ENCODE measurements around the gene SAYSD1. TPM values are rescaled to one million over a fixed set of nuclear protein-coding genes. Genes with fewer than 3 reads are reported as not detected.

Gene SAYSD1
- total RNA-seq, 6 donors from 2014 or later = 9.4 to 19.9 (median 16.5) TPM

- DNase-seq (peak in 1 of 2 donors; percentile 46), ATAC-seq (ENCODE audit: low FRiP score in 2 of 2) (no peak)
- Histone ChIP-seq H3K27me3 (no peaks in the 10 kb centered on the region), H3K27ac (no peak overlapping the region), H3K9me3 (no peaks in the 10 kb centered on the region), H3K4me3 (no peak overlapping the region), H3K4me1 (no peaks in the 10 kb centered on the region), H3K36me3 (no peaks in the 10 kb centered on the region)
- WGBS, 2 donors = 70 to 79% methylated on average over 10 to 12 of the region's 17 CpGs
- no peak for TF ChIP-seq EP300 (IDR thresholded peaks at IDR 0.05)
- TF ChIP-seq CTCF (IDR thresholded peaks at IDR 0.05) = no peak
- no peak for TF ChIP-seq POLR2A (IDR thresholded peaks at IDR 0.05)
- no peak for TF ChIP-seq POLR2AphosphoS5 (IDR thresholded peaks at IDR 0.05)
Observed at GRCh38 chr6:39057251-39058155, 57.5 kb downstream of the SAYSD1 start.

GRCh38 chr6:39056681-39057080 is 58.3 kb downstream of the SAYSD1 start:
- H3K4me1 ChIP-seq = no peaks in the 10 kb centered on the region

GRCh38 chr6:39056191-39056590 is 58.8 kb downstream of the SAYSD1 start:
- Histone ChIP-seq H3K36me3 (no peaks in the 10 kb centered on the region), H3K27me3 (no peaks in the 10 kb centered on the region), H3K4me3 (no peak overlapping the region), H3K9me3 (no peaks in the 10 kb centered on the region), H3K4me1 (no peaks in the 10 kb centered on the region), H3K27ac (no peak overlapping the region)
- TF ChIP-seq POLR2AphosphoS5 (IDR thresholded peaks at IDR 0.05) = no peak
- no peak for TF ChIP-seq POLR2A (IDR thresholded peaks at IDR 0.05)
- TF ChIP-seq CTCF (IDR thresholded peaks at IDR 0.05) = no peak
- TF ChIP-seq EP300 (IDR thresholded peaks at IDR 0.05) = no peak
- ATAC-seq (ENCODE audit: low FRiP score in 2 of 2) = no peak
- DNase-seq = no peak
- WGBS, 2 donors = 96 to 100% methylated on average over 5 of the region's 5 CpGs

More at GRCh38 chr6:39056681-39057080, 58.3 kb downstream of the SAYSD1 start:
- TF ChIP-seq POLR2AphosphoS5 (IDR thresholded peaks at IDR 0.05) (no peak), CTCF (IDR thresholded peaks at IDR 0.05) (no peak), EP300 (IDR thresholded peaks at IDR 0.05) (no peak), POLR2A (IDR thresholded peaks at IDR 0.05) (no peak)
- ATAC-seq (ENCODE audit: low FRiP score in 2 of 2) (no peak), DNase-seq (no peak)
- no peaks in the 10 kb centered on the region for H3K27me3 ChIP-seq
- H3K4me3 ChIP-seq = no peak overlapping the region
- no peaks in the 10 kb centered on the region for H3K9me3 ChIP-seq
- no peak overlapping the region for H3K27ac ChIP-seq
- H3K36me3 ChIP-seq = no peaks in the 10 kb centered on the region
- 88 to 93% methylated on average over 9 of the region's 9 CpGs for WGBS, 2 donors

- Histone ChIP-seq H3K4me1 (no peaks in the 10 kb centered on the region), H3K4me3 (no peak overlapping the region), H3K27me3 (no peaks in the 10 kb centered on the region), H3K9me3 (no peaks in the 10 kb centered on the region), H3K27ac (no peak overlapping the region), H3K36me3 (no peaks in the 10 kb centered on the region)
- DNase-seq (no peak), ATAC-seq (ENCODE audit: low FRiP score in 2 of 2) (no peak)
- 72 to 85% methylated on average over 5 to 7 of the region's 7 CpGs for WGBS, 2 donors
- no peak for TF ChIP-seq CTCF (IDR thresholded peaks at IDR 0.05)
- TF ChIP-seq POLR2AphosphoS5 (IDR thresholded peaks at IDR 0.05) = no peak
- TF ChIP-seq POLR2A (IDR thresholded peaks at IDR 0.05) = no peak
- TF ChIP-seq EP300 (IDR thresholded peaks at IDR 0.05) = no peak
Observed at GRCh38 chr6:39055661-39056060, 59.3 kb downstream of the SAYSD1 start.

Data from upper lobe of left lung (tissue), 6 donors.